Activated naive CD8-positive, alpha-beta T cell treated with anti-CD3 and anti-CD28 coated beads for 36 hours (primary cell): ENCODE results near the gene IMMP2L. TPM values are rescaled to one million over a fixed set of nuclear protein-coding genes. Genes with fewer than 3 reads are reported as not detected.

Source experiments
- DNase-seq: peaks from one replicate; pipeline ENCODE4 v3.0.0; 2021
- H3K27ac Mint-ChIP-seq: one replicate; pipeline ENCODE4 v1.8.0; 2022; ENCODE audit warnings: mild to moderate bottlenecking, moderate library complexity, mixed read lengths
- H3K27me3 Mint-ChIP-seq: one replicate; pipeline ENCODE4 v1.8.0; 2022; ENCODE audit warnings: mild to moderate bottlenecking, mixed read lengths
- H3K36me3 Mint-ChIP-seq: one replicate; pipeline ENCODE4 v1.8.0; 2021; ENCODE audit warnings: mild to moderate bottlenecking, mixed read lengths
- H3K4me1 Mint-ChIP-seq: one replicate; pipeline ENCODE4 v1.8.0; 2021; ENCODE audit warnings: mixed read lengths
- H3K4me3 Mint-ChIP-seq: one replicate; pipeline ENCODE4 v1.8.0; 2022; ENCODE audit warnings: mild to moderate bottlenecking, moderate library complexity, mixed read lengths
- H3K9me3 Mint-ChIP-seq: one replicate; pipeline ENCODE4 v1.8.0; 2022; ENCODE audit warnings: mixed read lengths
- total RNA-seq, 2 experiments: library from RNA; stranded (reverse); gene quantifications; one replicate each; pipeline ENCODE4 v1.2.3, GENCODE V29; 2021

Gene IMMP2L
- total RNA-seq, 2 experiments from 2014 or later: 18.5 to 20.9 TPM

DNA sequence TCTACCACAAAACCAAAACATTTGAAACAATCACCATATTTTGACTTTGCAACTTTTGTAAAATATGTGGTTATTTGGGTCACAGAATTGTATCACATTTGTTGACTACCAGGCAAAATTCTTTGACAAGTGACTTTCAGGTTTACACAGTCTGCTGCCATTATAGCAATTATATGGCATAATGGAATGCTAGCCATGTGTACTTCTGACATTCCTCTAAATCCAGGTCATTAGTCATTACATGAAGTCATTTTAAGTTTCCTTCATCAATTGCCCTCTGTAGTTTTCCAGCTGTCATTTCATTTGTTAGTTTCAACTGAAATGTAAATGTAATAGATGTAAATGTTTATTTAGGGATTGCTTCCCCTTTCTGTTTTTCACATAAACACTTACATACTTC lies 137.5 kb downstream of the IMMP2L start:
- H3K4me1 Mint-ChIP-seq: no peaks in the 10 kb centered on the region
- no peak overlapping the region for H3K4me3 Mint-ChIP-seq
- H3K36me3 Mint-ChIP-seq: peaks cover 30% of the 10 kb centered on the region
- no peaks in the 10 kb centered on the region for H3K27me3 Mint-ChIP-seq
- H3K9me3 Mint-ChIP-seq: peaks cover 7% of the 10 kb centered on the region
- no peak overlapping the region for H3K27ac Mint-ChIP-seq
- DNase-seq: no peak

DNA sequence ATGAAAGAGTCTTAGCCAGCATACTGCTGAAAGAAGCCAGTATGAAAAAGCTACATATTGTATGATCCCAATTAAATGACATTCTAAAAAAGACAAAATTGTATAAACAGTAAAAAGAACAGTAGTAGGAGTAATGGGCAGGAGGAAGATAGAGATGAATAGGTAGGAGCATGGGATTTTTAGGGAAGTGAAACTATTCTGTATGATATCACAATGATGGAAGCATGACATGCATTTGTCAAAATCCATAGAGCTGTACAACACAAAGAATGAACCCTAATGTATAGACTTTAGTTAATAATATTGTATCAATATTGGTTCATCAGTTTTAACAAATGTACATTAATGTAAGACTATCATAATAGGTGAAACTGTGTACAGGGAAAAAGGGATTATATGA lies 147.9 kb downstream of the IMMP2L start:
- peaks cover 6% of the 10 kb centered on the region for H3K36me3 Mint-ChIP-seq
- no peak overlapping the region for H3K27ac Mint-ChIP-seq

DNA sequence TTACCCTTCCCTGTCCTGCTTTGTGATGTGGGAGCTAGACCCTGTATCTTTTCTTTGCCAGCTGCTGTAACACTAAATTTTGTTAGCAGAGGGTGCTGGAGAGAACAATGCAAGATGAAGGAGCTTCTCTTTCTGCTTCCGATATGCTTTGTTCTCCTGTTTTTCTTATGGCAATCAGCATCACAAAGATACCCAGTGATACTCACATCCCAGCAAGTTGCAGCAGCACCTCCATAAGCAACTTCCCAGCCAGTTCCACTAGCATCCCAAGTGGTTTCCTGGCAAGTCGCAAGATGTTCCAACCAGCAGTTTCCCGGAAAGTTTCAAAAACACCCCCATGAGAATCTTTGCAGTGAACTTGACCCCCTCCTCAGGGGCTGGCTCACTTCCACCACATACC lies 148.6 kb downstream of the IMMP2L start:
- no peak for DNase-seq
- Mint-ChIP-seq H3K36me3 (peaks cover 6% of the 10 kb centered on the region), H3K4me3 (no peak overlapping the region), H3K9me3 (no peaks in the 10 kb centered on the region), H3K4me1 (peaks cover 4% of the 10 kb centered on the region), H3K27me3 (no peaks in the 10 kb centered on the region), H3K27ac (no peak overlapping the region)

More for the DNA sequence above, 147.9 kb downstream of the IMMP2L start:
- Mint-ChIP-seq H3K4me1 (peaks cover 4% of the 10 kb centered on the region), H3K4me3 (no peak overlapping the region), H3K27me3 (no peaks in the 10 kb centered on the region), H3K9me3 (peaks cover under 1% of the 10 kb centered on the region)
- no peak for DNase-seq

DNA sequence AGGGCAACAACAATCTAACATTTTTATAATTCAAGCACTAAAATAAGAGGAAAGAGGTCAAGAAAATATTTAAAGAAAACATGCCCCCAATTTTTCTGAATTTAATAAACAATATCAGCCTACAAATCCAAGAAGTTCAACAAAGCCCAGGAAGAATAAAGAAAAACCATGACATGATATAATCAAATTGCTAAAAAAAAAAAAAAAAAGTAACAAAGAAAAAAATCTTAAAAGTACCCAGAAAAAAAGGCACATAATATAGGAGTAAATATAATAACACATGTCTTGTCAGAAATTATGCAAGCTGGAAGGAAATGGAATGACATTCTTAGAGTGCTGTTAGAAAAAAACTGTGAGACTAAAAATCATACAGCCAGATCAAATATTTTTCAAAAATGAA lies 151.4 kb downstream of the IMMP2L start:
- H3K9me3 Mint-ChIP-seq: no peaks in the 10 kb centered on the region
- H3K27ac Mint-ChIP-seq: no peak overlapping the region
- no peak overlapping the region for H3K4me3 Mint-ChIP-seq
- H3K4me1 Mint-ChIP-seq: peaks cover 4% of the 10 kb centered on the region
- peaks cover 9% of the 10 kb centered on the region for H3K36me3 Mint-ChIP-seq
- no peak for DNase-seq
- H3K27me3 Mint-ChIP-seq: no peaks in the 10 kb centered on the region

DNA sequence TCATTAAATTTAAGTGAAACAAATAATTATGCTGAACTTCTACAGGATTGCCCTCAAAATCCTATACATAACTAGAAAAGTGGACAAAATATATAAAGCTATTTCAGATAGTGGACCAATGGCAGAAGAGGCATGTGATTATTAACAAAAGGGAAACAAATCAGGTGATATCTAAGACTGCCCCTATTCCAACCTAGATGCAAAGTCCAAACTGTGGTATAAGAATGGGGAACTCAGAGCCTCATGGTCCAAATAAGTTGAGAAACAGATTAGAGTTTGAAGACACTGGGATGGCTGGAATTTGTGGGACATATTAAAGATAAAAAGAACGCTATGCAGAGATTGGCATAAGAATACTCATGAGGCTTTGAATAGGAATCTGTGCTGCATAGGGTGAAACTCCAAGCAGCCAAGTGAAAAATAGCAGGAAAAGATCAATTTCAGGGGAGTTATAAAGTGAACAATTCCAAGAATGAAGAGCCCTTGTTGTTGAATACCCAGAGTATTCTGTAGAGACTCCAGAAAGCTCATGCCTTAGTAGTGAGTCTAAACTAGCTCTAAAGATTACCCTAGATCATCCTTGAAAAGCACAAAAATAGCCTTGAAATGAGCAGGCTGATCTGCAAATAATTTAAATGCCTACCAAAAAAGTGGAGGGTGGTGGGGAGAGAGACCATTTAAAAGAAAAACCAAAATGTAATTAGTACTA lies 152.4 kb downstream of the IMMP2L start:
- no peak overlapping the region for H3K4me3 Mint-ChIP-seq
- peaks cover 9% of the 10 kb centered on the region for H3K36me3 Mint-ChIP-seq
- H3K27ac Mint-ChIP-seq: no peak overlapping the region
- no peak for DNase-seq
- H3K4me1 Mint-ChIP-seq: peaks cover 4% of the 10 kb centered on the region
- no peaks in the 10 kb centered on the region for H3K27me3 Mint-ChIP-seq
- H3K9me3 Mint-ChIP-seq: no peaks in the 10 kb centered on the region

DNA sequence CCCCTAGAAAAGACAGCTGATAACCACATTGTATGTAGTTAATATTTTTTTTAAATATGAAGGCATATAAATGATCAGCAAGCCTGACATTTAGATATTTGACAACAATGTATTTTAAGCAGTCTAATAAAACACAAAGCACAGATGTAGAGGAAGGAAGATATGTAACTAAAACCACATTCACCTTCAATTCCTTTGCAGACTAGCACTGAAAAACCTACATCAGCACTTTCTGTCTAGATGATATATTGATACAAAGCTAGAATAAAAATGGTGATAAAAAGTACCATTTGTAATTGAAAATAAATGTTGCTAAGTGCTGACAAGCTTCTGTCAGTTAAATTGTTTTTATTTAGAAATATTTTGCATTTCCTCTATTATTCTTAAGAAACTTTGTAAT lies 153.6 kb downstream of the IMMP2L start:
- Mint-ChIP-seq H3K9me3 (no peaks in the 10 kb centered on the region), H3K27me3 (no peaks in the 10 kb centered on the region), H3K4me1 (peaks cover 2% of the 10 kb centered on the region), H3K27ac (no peak overlapping the region), H3K36me3 (peaks cover 9% of the 10 kb centered on the region), H3K4me3 (no peak overlapping the region)
- DNase-seq: no peak

DNA sequence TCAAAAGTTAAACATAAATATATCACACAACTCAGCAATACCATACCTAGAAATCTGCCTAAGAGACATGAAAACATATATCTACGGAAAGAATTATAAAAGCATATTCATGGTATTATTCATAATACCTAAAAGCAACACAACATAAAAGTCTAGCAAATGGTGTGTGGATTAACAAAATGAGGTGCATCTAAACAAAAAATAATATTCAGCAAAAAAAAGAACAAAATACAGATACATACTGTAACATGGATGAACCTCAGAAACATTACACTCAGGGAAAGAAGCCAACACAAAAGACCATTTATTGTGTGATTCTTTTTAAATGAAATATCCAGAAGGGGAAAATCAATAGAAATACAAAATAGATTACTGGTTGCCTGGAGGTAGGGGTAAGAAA lies 155.0 kb downstream of the IMMP2L start:
- H3K36me3 Mint-ChIP-seq: peaks cover 9% of the 10 kb centered on the region
- no peaks in the 10 kb centered on the region for H3K27me3 Mint-ChIP-seq
- H3K27ac Mint-ChIP-seq: no peak overlapping the region
- H3K9me3 Mint-ChIP-seq: peaks cover 2% of the 10 kb centered on the region
- DNase-seq: no peak
- no peak overlapping the region for H3K4me3 Mint-ChIP-seq
- no peaks in the 10 kb centered on the region for H3K4me1 Mint-ChIP-seq

DNA sequence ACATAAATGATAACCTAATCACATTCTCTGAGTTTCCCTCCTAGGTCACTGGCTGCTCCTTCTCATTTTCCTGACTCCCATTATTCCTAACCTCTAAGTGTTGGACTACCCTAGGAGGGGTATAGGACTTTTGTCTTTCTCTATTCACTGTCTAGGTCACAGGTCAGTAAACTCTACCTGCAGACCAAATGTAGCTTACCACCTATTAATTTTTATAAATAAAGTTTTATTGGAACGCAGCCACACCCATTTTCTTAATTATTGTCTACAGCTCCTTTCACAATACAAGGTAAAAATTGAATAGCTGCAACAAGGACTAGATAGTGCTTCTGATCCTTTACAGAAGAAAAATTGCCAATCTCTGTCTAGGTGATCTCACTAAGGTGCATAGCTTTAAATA lies 156.7 kb downstream of the IMMP2L start:
- Mint-ChIP-seq H3K27ac (no peak overlapping the region), H3K36me3 (peaks cover 3% of the 10 kb centered on the region), H3K9me3 (peaks cover 3% of the 10 kb centered on the region), H3K4me3 (no peak overlapping the region), H3K27me3 (no peaks in the 10 kb centered on the region), H3K4me1 (no peaks in the 10 kb centered on the region)
- DNase-seq: no peak

DNA sequence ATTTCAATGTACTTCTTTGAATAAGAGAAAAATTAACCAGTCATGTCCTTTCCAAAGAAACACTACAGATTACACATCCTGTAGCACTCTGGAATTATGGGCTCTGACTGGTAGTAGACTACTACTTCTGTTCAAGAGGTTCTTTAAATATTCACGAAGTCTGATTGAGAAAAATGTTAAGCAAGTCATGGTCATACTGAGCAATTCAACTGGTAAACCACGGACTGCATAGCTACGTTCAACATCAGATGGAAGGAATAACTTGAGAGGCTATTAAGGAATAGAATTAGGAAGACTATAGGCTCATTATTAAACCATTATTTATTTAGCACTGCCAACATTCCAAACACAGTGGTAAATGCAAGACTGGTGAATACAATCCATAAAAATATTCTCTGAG lies 160.8 kb downstream of the IMMP2L start:
- no peaks in the 10 kb centered on the region for H3K27me3 Mint-ChIP-seq
- H3K36me3 Mint-ChIP-seq: peaks cover 20% of the 10 kb centered on the region
- H3K9me3 Mint-ChIP-seq: peaks cover 6% of the 10 kb centered on the region
- no peak overlapping the region for H3K4me3 Mint-ChIP-seq
- DNase-seq: no peak
- no peak overlapping the region for H3K27ac Mint-ChIP-seq
- no peaks in the 10 kb centered on the region for H3K4me1 Mint-ChIP-seq

DNA sequence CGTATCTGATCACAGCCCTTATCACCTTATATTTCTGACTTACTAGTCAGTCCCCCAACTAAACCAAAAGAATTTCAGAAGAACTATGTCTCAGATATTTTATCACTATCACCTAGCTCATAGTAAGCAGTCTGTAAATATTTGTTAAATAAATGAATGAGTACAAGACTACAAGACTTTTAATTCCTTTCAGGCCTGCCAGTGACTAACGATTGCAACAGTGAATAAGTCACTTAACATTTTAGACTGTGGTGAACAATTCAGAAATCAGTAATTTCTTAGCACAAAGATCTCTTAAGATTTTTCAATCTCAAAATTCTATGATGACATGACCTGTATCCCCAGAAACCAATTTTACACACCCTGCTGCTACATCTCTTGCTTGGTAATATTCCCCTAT lies 162.2 kb downstream of the IMMP2L start:
- H3K27me3 Mint-ChIP-seq: no peaks in the 10 kb centered on the region
- H3K36me3 Mint-ChIP-seq: peaks cover 27% of the 10 kb centered on the region
- DNase-seq: no peak
- H3K27ac Mint-ChIP-seq: no peak overlapping the region
- H3K9me3 Mint-ChIP-seq: peaks cover 6% of the 10 kb centered on the region
- H3K4me1 Mint-ChIP-seq: no peaks in the 10 kb centered on the region
- no peak overlapping the region for H3K4me3 Mint-ChIP-seq

DNA sequence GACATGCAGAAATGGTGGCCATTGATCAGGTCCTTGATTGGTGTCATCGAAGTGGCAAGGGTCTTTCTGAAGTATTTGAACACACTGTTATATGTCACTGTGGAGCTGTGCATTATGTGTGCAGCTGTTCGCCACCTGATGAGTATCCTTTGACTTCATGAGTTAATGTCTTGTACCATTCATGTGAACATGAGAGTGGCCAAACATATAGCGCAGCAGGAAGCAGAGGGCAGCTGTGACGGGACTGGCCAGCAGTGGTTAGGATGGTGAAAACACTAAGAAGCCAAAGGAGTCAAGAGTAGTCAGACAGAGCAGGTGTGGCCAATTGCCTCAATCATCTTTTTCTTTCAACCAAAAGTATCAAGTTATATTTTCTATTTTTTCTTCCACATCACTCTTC lies 167.4 kb downstream of the IMMP2L start:
- no peak for DNase-seq
- H3K27ac Mint-ChIP-seq: no peak overlapping the region
- no peaks in the 10 kb centered on the region for H3K4me1 Mint-ChIP-seq
- peaks cover 25% of the 10 kb centered on the region for H3K36me3 Mint-ChIP-seq
- H3K4me3 Mint-ChIP-seq: no peak overlapping the region
- no peaks in the 10 kb centered on the region for H3K27me3 Mint-ChIP-seq
- peaks cover 5% of the 10 kb centered on the region for H3K9me3 Mint-ChIP-seq

DNA sequence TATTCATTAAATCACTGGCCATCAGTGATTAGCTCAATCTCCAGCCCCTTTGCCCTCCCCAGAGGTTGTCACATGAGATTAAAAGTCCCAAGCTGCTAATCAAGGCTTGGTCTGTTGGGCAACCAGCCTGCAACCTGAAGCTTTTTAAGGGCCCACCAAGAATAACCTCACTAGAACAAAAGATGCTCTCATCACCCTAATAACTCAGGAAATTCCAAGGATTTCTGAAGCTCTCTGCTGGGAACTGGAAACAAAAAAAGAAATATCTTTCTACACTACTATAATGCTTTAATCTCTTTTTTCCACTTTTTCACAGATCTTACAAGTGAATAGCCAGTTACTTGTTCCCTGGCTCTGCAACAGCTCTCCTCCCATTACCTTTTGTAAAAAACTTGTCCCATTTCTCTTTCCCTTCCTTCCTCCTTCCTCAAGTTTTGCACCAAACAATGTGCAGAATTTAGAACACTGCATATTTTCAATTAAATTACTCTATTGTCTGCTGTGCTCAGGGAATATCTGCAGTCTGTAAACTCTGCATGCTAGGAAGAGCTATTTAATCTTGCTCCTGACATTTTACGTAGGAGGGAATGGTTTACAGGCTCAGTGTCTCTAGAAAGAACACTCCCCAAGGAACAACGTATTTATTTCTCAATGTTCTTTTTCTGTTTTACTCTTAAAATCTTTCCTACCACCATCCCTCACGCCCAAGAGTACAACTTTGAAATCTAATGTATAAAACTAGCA lies 169.1 kb downstream of the IMMP2L start:
- no peak overlapping the region for H3K4me3 Mint-ChIP-seq
- no peaks in the 10 kb centered on the region for H3K27me3 Mint-ChIP-seq
- H3K36me3 Mint-ChIP-seq: peaks cover 26% of the 10 kb centered on the region
- H3K9me3 Mint-ChIP-seq: peaks cover 9% of the 10 kb centered on the region
- H3K27ac Mint-ChIP-seq: no peak overlapping the region
- no peak for DNase-seq
- H3K4me1 Mint-ChIP-seq: no peaks in the 10 kb centered on the region

DNA sequence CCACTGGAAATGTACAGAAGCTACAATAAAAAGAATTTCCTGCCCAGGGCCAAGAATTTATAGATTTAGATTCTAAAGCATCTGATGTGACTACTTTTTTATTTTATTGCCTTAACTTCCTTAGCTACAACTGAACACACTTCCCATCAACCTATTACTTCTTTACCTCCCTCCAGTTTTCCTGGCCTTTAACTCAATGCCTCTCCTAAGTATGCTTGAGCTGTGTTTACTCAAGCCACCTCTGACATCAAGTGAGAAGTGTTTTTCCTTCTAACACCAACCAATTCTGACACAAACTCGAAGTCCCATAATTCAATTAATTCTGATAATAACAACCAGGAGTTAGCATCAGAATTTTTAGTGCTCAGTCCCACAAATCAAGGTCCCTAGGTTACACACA lies 170.0 kb downstream of the IMMP2L start:
- H3K36me3 Mint-ChIP-seq: peaks cover 23% of the 10 kb centered on the region
- no peak for DNase-seq
- H3K4me3 Mint-ChIP-seq: no peak overlapping the region
- no peaks in the 10 kb centered on the region for H3K4me1 Mint-ChIP-seq
- H3K27ac Mint-ChIP-seq: no peak overlapping the region
- H3K9me3 Mint-ChIP-seq: peaks cover 7% of the 10 kb centered on the region
- no peaks in the 10 kb centered on the region for H3K27me3 Mint-ChIP-seq

DNA sequence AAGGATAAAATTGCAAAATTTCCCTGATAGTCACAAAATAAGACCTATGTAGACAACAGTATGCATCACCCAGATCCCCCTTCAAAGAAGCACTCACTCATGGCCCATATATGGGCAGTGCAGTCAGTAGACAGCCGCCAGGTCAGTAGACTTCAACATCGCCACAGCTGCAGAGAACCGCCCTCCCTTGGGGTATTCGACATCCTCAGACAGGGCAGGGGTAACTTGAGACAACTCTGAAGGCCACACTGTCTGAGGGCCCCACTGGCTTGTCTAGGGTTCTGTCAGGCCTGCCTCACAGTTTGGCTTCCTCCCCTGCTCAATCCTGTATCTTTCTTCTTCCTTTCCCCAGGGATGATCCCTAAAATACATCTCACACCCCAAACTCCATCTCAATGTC lies 172.3 kb downstream of the IMMP2L start:
- Mint-ChIP-seq H3K4me1 (no peaks in the 10 kb centered on the region), H3K4me3 (no peak overlapping the region), H3K36me3 (peaks cover 23% of the 10 kb centered on the region), H3K27ac (no peak overlapping the region), H3K9me3 (peaks cover 7% of the 10 kb centered on the region), H3K27me3 (no peaks in the 10 kb centered on the region)
- no peak for DNase-seq

DNA sequence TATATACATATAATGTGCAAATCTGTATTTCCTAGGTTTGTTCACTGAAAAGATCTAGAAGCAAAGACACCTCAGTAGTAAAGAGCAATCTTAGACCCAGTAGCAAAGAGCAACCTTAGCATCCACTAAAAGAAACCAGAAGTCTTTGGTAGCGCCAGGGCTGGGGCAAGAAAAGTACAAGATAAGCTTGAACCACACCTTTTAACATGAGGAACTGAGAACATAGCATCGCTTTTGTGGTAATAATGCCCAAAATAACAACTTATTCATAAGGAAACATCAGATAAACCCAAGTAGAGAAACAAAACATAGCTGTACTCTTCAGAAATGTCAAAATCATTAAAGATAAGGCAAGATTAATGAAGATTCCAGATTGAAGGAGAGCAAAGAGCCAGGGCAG lies 173.4 kb downstream of the IMMP2L start:
- Mint-ChIP-seq H3K9me3 (peaks cover 7% of the 10 kb centered on the region), H3K27me3 (no peaks in the 10 kb centered on the region), H3K4me3 (no peak overlapping the region), H3K4me1 (no peaks in the 10 kb centered on the region), H3K27ac (no peak overlapping the region), H3K36me3 (peaks cover 23% of the 10 kb centered on the region)
- DNase-seq: no peak

DNA sequence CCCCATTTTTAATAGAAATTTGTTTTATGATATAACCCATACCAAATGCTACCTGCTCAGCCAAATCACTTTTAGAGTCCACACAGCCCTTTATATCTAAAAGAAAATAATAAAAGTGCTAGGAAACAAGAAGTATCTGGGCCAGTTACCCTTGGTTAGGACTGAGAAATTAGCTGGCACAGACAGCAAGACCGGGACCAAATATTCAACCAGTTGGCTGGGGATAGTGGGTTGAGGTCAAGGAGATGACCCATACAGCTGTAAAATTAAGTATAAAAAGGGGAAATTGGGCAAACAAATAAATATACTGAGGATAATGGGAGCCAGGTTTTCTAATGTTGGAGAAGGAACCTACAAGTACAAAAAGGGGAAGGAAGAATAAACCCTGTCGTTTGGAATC lies 174.3 kb downstream of the IMMP2L start:
- DNase-seq: no peak
- no peaks in the 10 kb centered on the region for H3K4me1 Mint-ChIP-seq
- no peak overlapping the region for H3K27ac Mint-ChIP-seq
- H3K4me3 Mint-ChIP-seq: no peak overlapping the region
- peaks cover 25% of the 10 kb centered on the region for H3K36me3 Mint-ChIP-seq
- no peaks in the 10 kb centered on the region for H3K27me3 Mint-ChIP-seq
- peaks cover 4% of the 10 kb centered on the region for H3K9me3 Mint-ChIP-seq
